Erythroblast (primary cell): Measurements from ENCODE around the gene NR1H4.

Source experiments
- GATA1 ChIP-seq: IDR thresholded peaks from 2 replicates; pipeline ENCODE4 v1.6.1; 2011; ENCODE audit warnings: low read depth, mild to moderate bottlenecking, control low read depth, low read length, moderate library complexity
- POLR2A ChIP-seq: IDR thresholded peaks from 2 replicates; pipeline ENCODE4 v1.6.1; 2011; ENCODE audit warnings: mild to moderate bottlenecking, low read length

- TF ChIP-seq POLR2A (no peak), GATA1 (no peak)
Measured at GRCh38 chr12:100497105-100497795, 23.6 kb downstream of the NR1H4 start.
